Endothelial cell of umbilical vein (primary cell): ENCODE data around the gene SOX8. TPM values are rescaled to one million over a fixed set of nuclear protein-coding genes. Genes with fewer than 3 reads are reported as not detected.

Source experiments
- BruUV-seq: library from RNA; stranded (reverse); fragments of 400-500 nt; replicated peaks from 2 replicates; lab custom pipeline; 2021; lab: Mats Ljungman, UMichigan
- CTCF ChIA-PET: fragments of 300-600, 350-600 bp; sonication (Branson Sonifier 250); formaldehyde crosslinking; loops from one replicate; lab custom pipeline; 2021; ENCODE audit warnings: antibody characterized with exemption, inconsistent platforms; lab: Charles Lee
- POLR2A ChIA-PET: fragments of 300-600, 350-600 bp; sonication (Branson Sonifier 250); formaldehyde crosslinking; loops from one replicate; lab custom pipeline; 2021; ENCODE audit warnings: antibody characterized with exemption, inconsistent platforms; lab: Charles Lee
- DNase-seq: peaks from one replicate; pipeline ENCODE4 v3.0.0-alpha.2; 2011; ENCODE audit warnings: low read depth, low spot score
- FAIRE-seq: peaks from 2 replicates; lab custom pipeline; 2011; peaks lifted over from hg19 to GRCh38; lab: Jason Lieb, UNC
- H2AFZ ChIP-seq: 2 replicates; pipeline ENCODE4 v1.6.0; 2012; ENCODE audit warnings: low read depth, low read length, control low read depth, inconsistent platforms
- H3K27ac ChIP-seq: 2 replicates; pipeline ENCODE4 v1.5.1; 2011; ENCODE audit warnings: low read depth, mild to moderate bottlenecking, control low read depth, low read length, moderate library complexity; ENCODE audit not compliant: insufficient read depth
- H3K27me3 ChIP-seq, 2 experiments: 2 replicates each; pipeline versions ENCODE4 v1.6.0 to v1.6.1; 2011; ENCODE audit warnings: low read length in 2 of 2, mixed read lengths in 1 of 2; ENCODE audit not compliant: control insufficient read depth in 2 of 2, insufficient read depth in 2 of 2
- H3K36me3 ChIP-seq, 2 experiments: 2 replicates in 1 of 2; 3 replicates in 1 of 2; pipeline ENCODE4 v1.5.1; 2011; ENCODE audit warnings: low read length in 2 of 2, mild to moderate bottlenecking in 1 of 2, moderate library complexity in 1 of 2; ENCODE audit not compliant: control insufficient read depth in 2 of 2, insufficient read depth in 2 of 2; ENCODE audit errors: extremely low read depth in 1 of 2
- H3K4me1 ChIP-seq: 3 replicates; pipeline ENCODE4 v1.5.1; 2011; ENCODE audit warnings: mild to moderate bottlenecking, low read length; ENCODE audit not compliant: control insufficient read depth, insufficient read depth; ENCODE audit errors: extremely low read depth
- H3K4me2 ChIP-seq: 2 replicates; pipeline ENCODE4 v1.6.1; 2011; ENCODE audit warnings: low read length, control low read depth, mixed read lengths; ENCODE audit not compliant: insufficient read depth
- H3K4me3 ChIP-seq, 3 experiments: fragments of 200-600 bp in 1 of 3; sonication (generic), shearing (Covaris generic) in 1 of 3; replicated peaks in 1 of 3; 2 replicates each; pipeline ENCODE4 v1.5.1; 2011 to 2016; ENCODE audit warnings: control low read depth in 3 of 3, low read length in 3 of 3, mild to moderate bottlenecking in 2 of 3, inconsistent platforms in 1 of 3, low read depth in 1 of 3, moderate library complexity in 1 of 3; ENCODE audit not compliant: insufficient read depth in 1 of 3
- H3K79me2 ChIP-seq: 2 replicates; pipeline ENCODE4 v1.6.0; 2012; ENCODE audit warnings: low read length, inconsistent platforms; ENCODE audit not compliant: control insufficient read depth, insufficient read depth
- H3K9ac ChIP-seq: replicated peaks from 2 replicates; pipeline ENCODE3; 2011; ENCODE audit warnings: low read length, control low read depth; ENCODE audit not compliant: insufficient read depth; ENCODE audit errors: extremely low read depth
- H3K9me1 ChIP-seq: replicated peaks from 3 replicates; pipeline ENCODE4 v1.6.0; 2011; ENCODE audit warnings: mild to moderate bottlenecking, low read length; ENCODE audit not compliant: control insufficient read depth, insufficient read depth; ENCODE audit errors: extremely low read depth
- H3K9me3 ChIP-seq: replicated peaks from 2 replicates; pipeline ENCODE4 v1.5.1; 2012; ENCODE audit warnings: low read length, inconsistent platforms; ENCODE audit not compliant: control insufficient read depth, insufficient read depth
- H4K20me1 ChIP-seq: replicated peaks from 2 replicates; pipeline ENCODE3; 2011; ENCODE audit warnings: mild to moderate bottlenecking, low read length; ENCODE audit not compliant: control insufficient read depth, insufficient read depth; ENCODE audit errors: extremely low read depth
- CTCF ChIP-seq, 2 donors: IDR thresholded peaks; 1 replicate in 1 of 2; 2 replicates in 1 of 2; pipeline ENCODE4 v1.5.1; 2011; ENCODE audit warnings: low read length in 2 of 2, mild to moderate bottlenecking in 2 of 2, moderate library complexity in 2 of 2, control low read depth in 1 of 2, inconsistent platforms in 1 of 2, low read depth in 1 of 2; ENCODE audit not compliant: insufficient read depth in 1 of 2; ENCODE audit errors: extremely low read depth in 1 of 2
- EZH2 ChIP-seq: IDR thresholded peaks from 2 replicates; pipeline ENCODE4 v1.6.1; 2012; ENCODE audit warnings: borderline replicate concordance, low read depth, mild to moderate bottlenecking, moderate library complexity, low read length, inconsistent platforms; ENCODE audit not compliant: severe bottlenecking
- FOS ChIP-seq: IDR thresholded peaks from 2 replicates; pipeline ENCODE4 v1.6.1; 2011; ENCODE audit warnings: mild to moderate bottlenecking, low read length, moderate library complexity, borderline replicate concordance; ENCODE audit not compliant: insufficient read depth
- GATA2 ChIP-seq: IDR thresholded peaks from 2 replicates; pipeline ENCODE4 v1.7.0; 2011; ENCODE audit warnings: low read depth, mild to moderate bottlenecking, moderate library complexity, mixed read lengths, low read length; ENCODE audit not compliant: insufficient read length, insufficient read depth
- JUN ChIP-seq: IDR thresholded peaks from 2 replicates; pipeline ENCODE4 v1.6.1; 2011; ENCODE audit warnings: borderline replicate concordance, low read depth; ENCODE audit not compliant: insufficient read length, insufficient read depth
- MAX ChIP-seq: IDR thresholded peaks from 2 replicates; pipeline ENCODE4 v1.6.1; 2011; ENCODE audit not compliant: insufficient read depth, insufficient read length
- MYC ChIP-seq: IDR thresholded peaks from one replicate; pipeline ENCODE4 v1.6.1; 2011; ENCODE audit warnings: mild to moderate bottlenecking, low read depth, low read length
- POLR2A ChIP-seq: IDR thresholded peaks from 2 replicates; pipeline ENCODE4 v1.6.1; 2012; ENCODE audit warnings: low read depth, mild to moderate bottlenecking, control low read depth, low read length
- POLR2AphosphoS5 ChIP-seq: IDR thresholded peaks from 2 replicates; pipeline ENCODE4 v1.6.1; 2012; ENCODE audit warnings: low read depth, mild to moderate bottlenecking, control low read depth, low read length, moderate library complexity; ENCODE audit not compliant: insufficient read depth
- dilution Hi-C: fragments of 300-500 bp; cut with MboI; formaldehyde crosslinking; loops from one replicate; pipeline ENCODE4 v1.15.0; 2019; ENCODE audit warnings: low sequenced_read_pairs; ENCODE audit not compliant: extremely low pct_ligation_motif_present
- intact Hi-C: fragments of 100-400 bp; cut with micrococcal nuclease; formaldehyde crosslinking; loops from one replicate; pipeline ENCODE4 v1.10.0; 2022
- polyA plus RNA-seq, 4 experiments: library from polyadenylated mRNA; depleted of rRNA in 3 of 4; stranded (reverse) in 3 of 4; unstranded in 1 of 4; fragments of >200 nt; gene quantifications; 2 replicates each; pipeline versions ENCODE4 v1.2.1 to v1.2.3, GENCODE V29; 2011 to 2012; ENCODE audit warnings: missing spikeins in 1 of 4
- total RNA-seq: library from RNA; stranded (reverse); gene quantifications from 2 replicates; pipeline ENCODE4 v1.2.3, GENCODE V29; 2021

Gene SOX8
- total and polyA plus RNA-seq, 2 donors (not counting 3 experiments of a cell fraction or from before 2014, with no cell fraction given), result 0.52 to 0.53 TPM

GRCh38 chr16:1028524-1029258, 47.1 kb downstream of the SOX8 start:
- BruUV-seq, result no TSS peak
- no peak for FAIRE-seq
- H3K36me3 ChIP-seq, result no peaks in the 10 kb centered on the region
- no peak overlapping the region for H3K27ac ChIP-seq
- no peaks in the 10 kb centered on the region for H3K4me1 ChIP-seq
- H3K4me2 ChIP-seq, result no peak overlapping the region
- TF ChIP-seq MAX, result no peak
- no peak for TF ChIP-seq POLR2A
- TF ChIP-seq CTCF (IDR thresholded peaks at IDR 0.05; ENCODE audit: extremely low read depth in 1 of 2, insufficient read depth in 1 of 2, low read depth in 1 of 2, low read length in 2 of 2), result no peak
- DNase-seq, result no peak
- no peak overlapping the region for H3K9ac ChIP-seq
- H3K9me1 ChIP-seq, result no peaks in the 10 kb centered on the region
- H3K79me2 ChIP-seq, result no peaks in the 10 kb centered on the region
- POLR2A ChIA-PET, result no interaction called here
- H3K9me3 ChIP-seq, result no peaks in the 10 kb centered on the region
- H2AFZ ChIP-seq, result no peak overlapping the region
- dilution Hi-C loops (no loop called here), intact Hi-C loops (no loop called here)
- CTCF ChIA-PET, result no interaction called here
- peaks cover 0 to 4% of the 10 kb centered on the region in 2 experiments for H3K27me3 ChIP-seq
- H4K20me1 ChIP-seq, result no peaks in the 10 kb centered on the region
- no peak overlapping the region for H3K4me3 ChIP-seq

- dilution Hi-C loops (no loop called here), intact Hi-C loops (no loop called here)
- H3K4me1 ChIP-seq, result no peaks in the 10 kb centered on the region
- POLR2A ChIA-PET, result no interaction called here
- no peak overlapping the region for H3K4me2 ChIP-seq
- no peaks in the 10 kb centered on the region for H3K9me1 ChIP-seq
- CTCF ChIA-PET, result no interaction called here
- TF ChIP-seq MYC (no peak), MAX (no peak), POLR2AphosphoS5 (no peak), GATA2 (no peak), JUN (no peak), EZH2 (no peak), POLR2A (no peak), FOS (no peak), CTCF (IDR thresholded peaks at IDR 0.05; ENCODE audit: extremely low read depth in 1 of 2, insufficient read depth in 1 of 2, low read depth in 1 of 2, low read length in 2 of 2) (no peak)
- H3K27ac ChIP-seq, result no peak overlapping the region
- H3K79me2 ChIP-seq, result no peaks in the 10 kb centered on the region
- BruUV-seq, result no TSS peak
- no peaks in the 10 kb centered on the region for H3K36me3 ChIP-seq
- H3K27me3 ChIP-seq, result peaks cover 0 to 4% of the 10 kb centered on the region in 2 experiments
- no peak overlapping the region for H2AFZ ChIP-seq
- no peaks in the 10 kb centered on the region for H4K20me1 ChIP-seq
- DNase-seq (no peak), FAIRE-seq (no peak)
- no peak overlapping the region for H3K9ac ChIP-seq
- H3K4me3 ChIP-seq, result no peak overlapping the region
- H3K9me3 ChIP-seq, result no peaks in the 10 kb centered on the region
Measured at GRCh38 chr16:1029259-1029545, 47.6 kb downstream of the SOX8 start.
